Colonic mucosa (tissue), 4 donors: ENCODE results near the gene TVP23C. TPM values are rescaled to one million over a fixed set of nuclear protein-coding genes. Genes with fewer than 3 reads are reported as not detected.
"Not testable (repeated sequence)": the region's sequence is repeated elsewhere in the genome, so short reads cannot be mapped to it uniquely, and the experiment has no call there.

Experiments used
- DNase-seq: peaks from one replicate; pipeline ENCODE4 v3.0.0-alpha.2; 2020
- H3K27ac ChIP-seq: fragments of 200-600 bp; one replicate; pipeline ENCODE4 v1.8.0; 2021
- H3K27me3 ChIP-seq: fragments of 200-600 bp; one replicate; pipeline ENCODE4 v1.8.0; 2021
- H3K36me3 ChIP-seq: fragments of 200-600 bp; one replicate; pipeline ENCODE4 v1.8.0; 2021
- H3K4me1 ChIP-seq: fragments of 200-600 bp; one replicate; pipeline ENCODE4 v1.8.0; 2021; ENCODE audit warnings: mild to moderate bottlenecking
- H3K4me3 ChIP-seq: fragments of 200-600 bp; one replicate; pipeline ENCODE4 v1.8.0; 2021
- H3K9ac ChIP-seq, 2 donors: one replicate each; pipeline ENCODE4 v1.7.0; 2013; ENCODE audit warnings: control low read depth in 2 of 2, low read depth in 2 of 2, low read length in 2 of 2
- H3K9me3 ChIP-seq: fragments of 200-600 bp; one replicate; pipeline ENCODE4 v1.8.0; 2021
- intact Hi-C: fragments of 100-400 bp; cut with DNase I; formaldehyde crosslinking; loops from one replicate; pipeline ENCODE4 v1.14.1; 2022
- total RNA-seq, 2 donors: library from RNA; stranded (reverse); fragmentation: NEBNext Ultra II Directional in 1 of 2; extraction: Animal tissue kit (Norgen Biotek cat#: 25700) in 1 of 2; gene quantifications; one replicate each; pipeline ENCODE4 v1.2.1, GENCODE V29; 2021
- donor health status: healthy.
- donor health status: DM: no; HTN: no; CAD: no.
- donor health status: DM: no; HTN: no; CAD: no.

TVP23C gene
- total RNA-seq: 10 to 100 TPM; 10.7 to 14.0 TPM

- H3K36me3 ChIP-seq, H3K9me3 ChIP-seq, H3K27ac ChIP-seq, intact Hi-C loops, H3K4me1 ChIP-seq, H3K27me3 ChIP-seq: not testable (repeated sequence)
- Histone ChIP-seq H3K4me3 (peak within 1 kb of the TSS; percentile 67), H3K9ac (peak within 1 kb of the TSS in 1 of 2 donors; percentile 69)
- DNase-seq: peak; percentile 75
Observed at GRCh38 chr17:15563375-15563857, at the start of gene TVP23C. TSS of gene TVP23C (minus strand) at chr17:15563483. CDS start at chr17:15563448, 35 bp downstream.

DNA sequence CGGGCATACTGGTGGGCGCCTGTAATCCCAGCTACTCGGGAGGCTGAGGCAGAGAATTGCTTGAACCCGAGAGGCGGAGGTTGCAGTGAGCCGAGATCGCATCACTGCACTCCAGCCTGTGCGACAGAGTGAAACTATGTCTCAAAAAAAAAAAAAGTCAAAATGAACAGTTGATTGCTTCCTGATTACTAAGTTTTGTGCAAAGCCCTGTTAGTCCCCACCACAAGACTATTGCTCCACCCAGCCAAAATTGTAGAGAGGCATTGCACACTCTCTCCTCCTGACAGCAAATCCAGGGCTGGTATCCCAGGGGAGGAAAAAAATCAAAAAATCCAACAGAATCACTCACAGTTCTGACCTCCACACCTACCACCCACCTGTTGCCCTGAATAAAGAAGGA, 29.7 kb upstream of the TVP23C start:
- H3K4me1 ChIP-seq, H3K27ac ChIP-seq, intact Hi-C loops, DNase-seq, H3K9ac ChIP-seq, H3K36me3 ChIP-seq, H3K9me3 ChIP-seq, H3K4me3 ChIP-seq, H3K27me3 ChIP-seq: not testable (repeated sequence)

- intact Hi-C loops, H3K9me3 ChIP-seq, H3K9ac ChIP-seq, H3K27me3 ChIP-seq, H3K36me3 ChIP-seq, H3K4me3 ChIP-seq, DNase-seq, H3K4me1 ChIP-seq, H3K27ac ChIP-seq: not testable (repeated sequence)
Observed at GRCh38 chr17:15591986-15592385, 28.7 kb upstream of the TVP23C start.

DNA sequence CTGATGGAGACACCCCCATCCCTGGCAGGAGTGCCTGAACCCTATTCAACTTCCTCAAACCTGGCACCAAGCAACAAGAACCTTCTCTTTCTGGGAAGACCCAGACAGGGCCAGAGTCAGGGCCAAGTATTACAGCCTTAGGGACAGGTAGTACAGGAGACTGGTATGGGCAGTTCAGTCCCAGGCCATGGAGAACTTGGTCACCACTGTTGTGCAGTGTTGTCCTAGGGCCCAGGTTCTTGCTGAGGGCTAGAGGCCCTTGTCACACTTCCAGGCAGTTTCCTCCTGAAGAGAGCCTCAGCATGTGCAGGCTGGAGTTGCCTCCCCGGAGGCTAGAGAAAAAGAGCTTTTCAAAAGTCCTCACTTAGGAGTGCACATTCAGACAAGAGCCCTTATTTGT, 27.6 kb upstream of the TVP23C start:
- intact Hi-C loops, H3K4me3 ChIP-seq, H3K9me3 ChIP-seq, DNase-seq, H3K27ac ChIP-seq, H3K9ac ChIP-seq, H3K36me3 ChIP-seq, H3K4me1 ChIP-seq, H3K27me3 ChIP-seq: not testable (repeated sequence)

DNA sequence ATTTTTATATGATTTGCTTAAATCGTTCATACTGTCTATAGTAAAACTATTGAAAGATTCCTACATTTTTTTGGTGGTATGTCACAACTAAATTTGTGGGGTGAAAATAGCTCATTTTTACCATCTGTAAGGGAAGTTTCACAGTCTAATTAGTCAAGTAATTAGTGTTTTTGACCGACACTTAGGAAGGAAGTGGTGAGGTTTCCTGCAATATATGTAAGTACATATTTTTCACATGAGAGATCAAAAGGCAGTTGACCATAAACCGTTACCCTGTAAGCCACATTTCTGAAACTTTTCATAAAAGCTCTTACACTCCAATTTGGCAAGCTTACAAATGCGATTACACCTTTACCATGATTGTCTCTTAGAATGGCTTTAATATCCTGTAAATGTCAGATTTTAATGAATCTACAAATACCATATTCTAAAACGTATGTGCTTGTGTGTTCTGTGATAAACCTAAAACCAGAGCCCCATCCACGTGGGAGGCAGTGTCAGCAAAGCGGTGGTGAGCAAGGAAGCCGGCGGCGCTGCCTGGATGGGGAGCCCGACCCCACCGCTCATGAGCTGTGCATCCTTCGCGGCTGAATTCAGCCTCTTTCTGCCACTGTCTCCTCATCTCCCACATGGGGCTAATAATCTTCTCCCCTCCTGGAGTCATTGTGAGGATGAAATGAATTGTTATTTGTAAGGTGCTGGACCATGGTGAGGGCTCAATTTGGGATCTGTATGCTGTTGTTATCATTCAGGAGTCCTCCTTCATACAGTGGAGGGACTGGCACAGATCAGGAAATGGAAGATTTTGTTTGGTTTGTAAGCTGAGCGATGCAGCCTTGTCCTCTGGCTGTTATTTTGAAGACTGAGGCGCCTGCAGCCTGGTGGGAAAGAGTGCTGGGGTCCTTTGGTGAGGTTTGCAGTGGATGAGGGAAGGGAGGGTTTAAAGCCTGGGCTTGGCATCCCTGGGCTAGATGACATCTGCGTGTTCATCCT, 26.6 kb upstream of the TVP23C start:
- H3K27ac ChIP-seq, H3K27me3 ChIP-seq, H3K9me3 ChIP-seq, H3K4me1 ChIP-seq, intact Hi-C loops, H3K36me3 ChIP-seq, H3K9ac ChIP-seq, H3K4me3 ChIP-seq, DNase-seq: not testable (repeated sequence)

DNA sequence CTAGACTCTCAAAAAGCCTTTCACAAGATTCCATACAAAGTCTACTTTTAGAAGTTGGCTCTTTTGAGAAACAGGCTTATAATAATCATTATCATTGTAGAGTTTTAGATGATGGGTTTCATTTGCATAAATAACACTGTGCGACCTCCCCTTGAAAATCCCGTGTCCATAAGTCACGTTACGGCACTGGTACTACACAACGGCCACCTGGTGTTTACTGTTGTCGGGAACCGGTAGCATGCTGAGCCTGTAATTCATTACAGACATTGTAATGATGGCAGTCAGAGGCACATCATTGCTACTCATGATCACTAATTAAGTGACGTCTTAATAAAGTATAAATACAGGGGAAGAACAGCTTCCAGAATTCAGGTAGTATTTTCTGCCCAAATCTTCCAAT, 24.7 kb upstream of the TVP23C start:
- H3K27ac ChIP-seq, H3K9me3 ChIP-seq, H3K9ac ChIP-seq, DNase-seq, H3K4me3 ChIP-seq, H3K27me3 ChIP-seq, H3K36me3 ChIP-seq, intact Hi-C loops, H3K4me1 ChIP-seq: not testable (repeated sequence)

DNA sequence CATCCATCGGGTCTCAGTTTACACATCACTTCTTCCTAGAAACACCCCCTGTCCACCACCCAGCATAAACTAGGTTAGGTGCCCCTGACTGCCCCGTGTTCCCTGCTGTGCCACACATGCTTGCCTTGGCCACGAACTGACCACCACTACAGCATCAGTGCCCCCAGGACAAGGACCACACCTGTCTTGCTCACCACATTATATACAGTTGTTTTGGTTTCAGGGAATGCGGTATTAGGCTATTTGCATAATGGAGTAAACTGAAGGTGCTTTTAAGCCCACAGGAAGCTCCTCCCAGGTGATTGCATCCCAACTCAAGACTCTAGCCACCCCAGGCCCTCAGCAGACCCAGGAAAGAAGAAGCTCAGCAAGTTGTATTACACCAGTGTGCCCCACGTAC, 20.0 kb upstream of the TVP23C start:
- H3K27ac ChIP-seq, H3K4me1 ChIP-seq, intact Hi-C loops, H3K9me3 ChIP-seq, H3K36me3 ChIP-seq, H3K4me3 ChIP-seq, DNase-seq, H3K9ac ChIP-seq, H3K27me3 ChIP-seq: not testable (repeated sequence)

- H3K27me3 ChIP-seq, H3K9ac ChIP-seq, H3K36me3 ChIP-seq, H3K4me3 ChIP-seq, H3K4me1 ChIP-seq, intact Hi-C loops, H3K27ac ChIP-seq, DNase-seq, H3K9me3 ChIP-seq: not testable (repeated sequence)
Observed at GRCh38 chr17:15581462-15581861, 18.2 kb upstream of the TVP23C start.

DNA sequence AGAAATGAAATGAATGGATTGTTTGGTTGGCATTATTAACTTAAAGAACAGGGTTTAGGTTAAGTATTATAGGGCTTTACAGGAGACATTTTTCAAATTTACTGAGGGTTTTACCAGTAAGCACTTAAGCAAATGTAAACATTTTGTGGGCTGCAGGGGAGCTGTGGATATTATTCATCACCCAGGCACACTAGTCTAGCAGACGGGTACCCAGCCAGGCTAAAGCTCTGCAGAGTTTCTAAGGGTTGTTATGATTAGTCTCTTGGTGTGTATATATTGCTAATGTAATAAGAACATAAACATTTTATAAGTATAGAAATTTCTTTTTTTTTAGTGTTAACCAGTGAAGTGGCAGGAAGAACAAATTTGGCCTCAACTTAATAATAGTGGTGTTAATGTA, 13.6 kb upstream of the TVP23C start:
- H3K27ac ChIP-seq, intact Hi-C loops, H3K4me3 ChIP-seq, H3K9ac ChIP-seq, H3K9me3 ChIP-seq, H3K27me3 ChIP-seq, H3K36me3 ChIP-seq, DNase-seq, H3K4me1 ChIP-seq: not testable (repeated sequence)

DNA sequence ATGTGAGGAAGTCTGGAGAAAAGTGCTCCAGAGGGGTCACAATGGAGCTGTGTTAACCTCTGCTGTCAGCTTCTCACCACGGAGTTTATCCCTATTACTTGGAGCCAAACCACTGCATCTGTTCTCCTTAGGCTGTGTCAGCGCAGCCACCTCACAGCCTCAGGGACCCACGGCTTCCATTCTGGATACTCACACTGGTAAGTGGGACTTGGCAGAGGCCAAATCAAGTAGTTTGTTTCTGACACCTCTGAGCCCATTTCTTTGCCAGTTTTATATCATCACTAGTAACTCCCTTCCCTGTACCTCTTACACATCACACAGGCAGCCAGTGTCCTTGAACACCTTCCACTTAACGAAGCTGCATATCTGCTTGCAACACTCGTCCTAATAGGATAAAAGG, 11.4 kb upstream of the TVP23C start:
- H3K27ac ChIP-seq, H3K4me1 ChIP-seq, H3K36me3 ChIP-seq, intact Hi-C loops, H3K9ac ChIP-seq, H3K27me3 ChIP-seq, H3K4me3 ChIP-seq, H3K9me3 ChIP-seq, DNase-seq: not testable (repeated sequence)

DNA sequence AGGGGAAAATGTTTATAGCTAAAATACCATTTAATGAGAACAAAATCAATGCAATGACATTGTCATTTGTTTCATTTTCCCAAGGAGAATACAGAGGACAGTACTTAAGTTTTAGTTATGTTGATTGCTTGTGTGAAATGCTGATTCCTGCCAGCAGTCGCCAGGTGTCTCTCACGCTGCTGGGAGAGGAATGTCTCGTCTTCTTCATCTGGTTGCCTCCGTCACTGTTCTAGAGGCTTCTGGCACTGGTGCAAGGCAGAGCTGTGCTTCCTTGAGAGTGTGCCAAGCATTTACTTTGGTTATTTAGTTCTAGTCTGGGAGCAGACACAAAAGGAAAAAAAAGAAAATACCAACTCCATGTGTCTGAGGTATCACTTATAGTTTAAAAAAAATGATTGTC, 10.6 kb upstream of the TVP23C start:
- H3K36me3 ChIP-seq, H3K9ac ChIP-seq: not testable (repeated sequence)
- peak; percentile 40 for DNase-seq

DNA sequence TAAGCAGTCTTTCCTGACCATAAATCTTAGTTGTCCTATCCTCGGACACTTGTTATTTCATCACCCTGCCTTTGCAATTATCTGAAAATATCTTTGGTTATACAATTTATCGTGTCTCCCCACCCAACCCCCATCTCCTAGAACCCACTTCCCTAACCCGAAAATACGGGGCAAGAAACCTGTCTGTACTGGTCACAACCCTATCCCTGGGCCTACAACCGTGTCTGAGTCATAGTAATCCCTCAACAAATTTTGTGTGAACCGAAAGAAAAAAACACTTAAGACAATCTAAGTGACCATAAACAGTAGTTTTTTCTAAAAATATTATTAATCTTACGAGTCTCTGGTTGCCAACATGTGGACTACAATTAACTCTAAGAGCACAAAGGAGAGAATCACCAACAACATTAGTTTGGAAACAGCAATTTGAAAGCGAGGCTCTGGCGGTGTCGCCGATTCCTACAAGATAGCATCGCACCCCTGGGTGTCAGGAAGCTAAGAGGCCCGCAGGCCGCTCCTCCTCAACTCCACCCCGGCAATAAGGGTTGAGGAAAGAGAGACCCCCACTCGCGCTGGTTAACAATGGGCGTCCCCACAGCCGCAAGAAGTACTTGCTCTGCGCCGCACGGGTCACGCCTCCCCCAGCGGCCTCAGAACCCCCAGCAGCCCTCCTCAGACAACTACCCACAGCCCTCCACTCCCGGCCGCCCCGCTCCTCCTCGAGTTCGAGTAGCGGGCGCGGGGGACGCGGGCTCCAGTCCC, 489 bp downstream of the TVP23C start:
- H3K36me3 ChIP-seq, intact Hi-C loops, DNase-seq, H3K9me3 ChIP-seq, H3K4me1 ChIP-seq, H3K27ac ChIP-seq, H3K27me3 ChIP-seq: not testable (repeated sequence)
- Histone ChIP-seq H3K4me3 (peak overlapping the region; percentile 67), H3K9ac (peak overlapping the region in 1 of 2 donors; percentile 69)

More for the DNA sequence above, 10.6 kb upstream of the TVP23C start:
- H3K4me1 ChIP-seq, H3K9me3 ChIP-seq, H3K27ac ChIP-seq, H3K27me3 ChIP-seq, H3K4me3 ChIP-seq, intact Hi-C loops: not testable (repeated sequence)

- H3K27ac ChIP-seq, H3K4me3 ChIP-seq, H3K36me3 ChIP-seq, H3K4me1 ChIP-seq, intact Hi-C loops, H3K9me3 ChIP-seq, DNase-seq, H3K9ac ChIP-seq, H3K27me3 ChIP-seq: not testable (repeated sequence)
Observed at GRCh38 chr17:15561439-15561838, 1.8 kb downstream of the TVP23C start.
